Uterus (tissue), 4 donors: ENCODE data around the gene XXYLT1. TPM values are rescaled to one million over a fixed set of nuclear protein-coding genes. Genes with fewer than 3 reads are reported as not detected.

Source experiments
- DNase-seq, 2 donors: peaks; one replicate each; pipeline ENCODE4 v3.0.0-alpha.2; 2019 to 2020
- H3K27ac ChIP-seq, 2 donors: fragments of 200-600 bp; sonication (generic); 1 replicate in 1 of 2; 2 replicates in 1 of 2; pipeline ENCODE4 v1.5.1; 2016 to 2018
- H3K27me3 ChIP-seq, 2 donors: fragments of 200-600 bp; sonication (generic); one replicate each; pipeline ENCODE4 v1.5.1; 2018 to 2019; ENCODE audit warnings: control low read depth in 1 of 2
- H3K36me3 ChIP-seq, 2 donors: fragments of 200-600 bp; sonication (generic); one replicate each; pipeline ENCODE4 v1.5.1; 2019; ENCODE audit warnings: control low read depth in 1 of 2
- H3K4me1 ChIP-seq, 2 donors: fragments of 200-600 bp; sonication (generic); one replicate each; pipeline ENCODE4 v1.5.1; 2018 to 2019; ENCODE audit warnings: control low read depth in 1 of 2
- H3K4me3 ChIP-seq, 2 donors: fragments of 200-600 bp; sonication (generic); 1 replicate in 1 of 2; 2 replicates in 1 of 2; pipeline ENCODE4 v1.5.1; 2018 to 2019; ENCODE audit warnings: mild to moderate bottlenecking in 1 of 2
- H3K9me3 ChIP-seq, 2 donors: fragments of 200-600 bp; sonication (generic); one replicate each; pipeline ENCODE4 v1.5.1; 2019; ENCODE audit warnings: control low read depth in 1 of 2
- CTCF ChIP-seq, 4 experiments: fragments of 200-600 bp in 2 of 4; fragments of 450-650 bp in 2 of 4; sonication (generic) in 2 of 4; IDR thresholded peaks; one replicate each; pipeline ENCODE4 v1.5.1; 2016 to 2019; ENCODE audit warnings: antibody characterized with exemption in 4 of 4, mild to moderate bottlenecking in 2 of 4, moderate library complexity in 1 of 4
- POLR2A ChIP-seq, 2 donors: fragments of 450-650 bp; IDR thresholded peaks; one replicate each; pipeline ENCODE4 v1.6.1; 2016; ENCODE audit warnings: antibody characterized with exemption in 2 of 2, mild to moderate bottlenecking in 1 of 2, moderate library complexity in 1 of 2
- intact Hi-C: fragments of 100-400 bp; cut with DNase I; formaldehyde crosslinking; loops from one replicate; pipeline ENCODE4 v1.15.1; 2023; ENCODE audit warnings: low total_unique reads
- total RNA-seq, 4 donors: library from RNA; depleted of rRNA in 3 of 4; stranded (reverse); fragments of >200 nt in 3 of 4; gene quantifications; one replicate each; pipeline versions ENCODE4 v1.1.0 to v1.2.4, GENCODE V29; 2014 to 2023
- donor health status: DM: yes; HTN: yes; CAD: no.

The XXYLT1 gene
- total RNA-seq, 4 donors from 2014 or later = 10.6 to 52.5 (median 23.8) TPM

- TF ChIP-seq CTCF (IDR thresholded peaks at IDR 0.05) (no peak), POLR2A (IDR thresholded peaks at IDR 0.05) (no peak)
- intact Hi-C loops = no loop called here
- Histone ChIP-seq H3K9me3 (no peaks in the 10 kb centered on the region), H3K27ac (no peak overlapping the region), H3K4me1 (no peaks in the 10 kb centered on the region), H3K36me3 (no peaks in the 10 kb centered on the region), H3K4me3 (no peak overlapping the region), H3K27me3 (no peaks in the 10 kb centered on the region)
- peak in 1 of 2 donors; percentile 11 for DNase-seq
Measured at GRCh38 chr3:195069501-195070251, 201.3 kb downstream of the XXYLT1 start.

- Histone ChIP-seq H3K27ac (no peak overlapping the region), H3K36me3 (no peaks in the 10 kb centered on the region), H3K27me3 (no peaks in the 10 kb centered on the region), H3K4me3 (no peak overlapping the region), H3K4me1 (no peaks in the 10 kb centered on the region), H3K9me3 (no peaks in the 10 kb centered on the region)
- intact Hi-C loops = no loop called here
- peak in 1 of 2 donors; percentile 12 for DNase-seq
- no peak for TF ChIP-seq CTCF (IDR thresholded peaks at IDR 0.05)
- no peak for TF ChIP-seq POLR2A (IDR thresholded peaks at IDR 0.05)
Measured at GRCh38 chr3:195068084-195069080, 202.6 kb downstream of the XXYLT1 start.

DNA sequence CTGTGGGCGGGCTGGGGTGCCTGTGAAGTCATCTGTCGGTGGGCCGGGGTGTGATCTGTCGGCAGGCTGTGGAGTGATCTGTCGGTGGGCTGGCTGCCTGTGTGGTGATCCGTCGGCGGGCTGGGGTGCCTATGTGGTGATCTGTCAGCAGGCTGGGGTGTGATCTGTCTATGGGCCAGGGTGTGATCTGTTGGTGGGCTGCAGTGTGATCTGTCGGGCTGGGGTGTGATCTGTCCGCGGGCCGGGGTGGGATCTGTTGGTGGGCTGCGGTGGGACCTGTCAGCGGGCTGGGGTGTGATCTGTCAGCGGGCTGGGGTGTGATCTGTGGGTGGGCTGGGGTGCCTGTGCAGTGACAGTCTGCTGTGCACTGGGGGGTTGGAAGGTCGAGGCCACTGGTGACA, 204.5 kb downstream of the XXYLT1 start:
- H3K27ac ChIP-seq = no peak overlapping the region
- no peaks in the 10 kb centered on the region for H3K36me3 ChIP-seq
- H3K4me3 ChIP-seq = no peak overlapping the region
- H3K9me3 ChIP-seq = no peaks in the 10 kb centered on the region
- TF ChIP-seq CTCF (IDR thresholded peaks at IDR 0.05) (no peak), POLR2A (IDR thresholded peaks at IDR 0.05) (no peak)
- H3K4me1 ChIP-seq = no peaks in the 10 kb centered on the region
- H3K27me3 ChIP-seq = no peaks in the 10 kb centered on the region
- intact Hi-C loops = no loop called here
- no peak for DNase-seq

DNA sequence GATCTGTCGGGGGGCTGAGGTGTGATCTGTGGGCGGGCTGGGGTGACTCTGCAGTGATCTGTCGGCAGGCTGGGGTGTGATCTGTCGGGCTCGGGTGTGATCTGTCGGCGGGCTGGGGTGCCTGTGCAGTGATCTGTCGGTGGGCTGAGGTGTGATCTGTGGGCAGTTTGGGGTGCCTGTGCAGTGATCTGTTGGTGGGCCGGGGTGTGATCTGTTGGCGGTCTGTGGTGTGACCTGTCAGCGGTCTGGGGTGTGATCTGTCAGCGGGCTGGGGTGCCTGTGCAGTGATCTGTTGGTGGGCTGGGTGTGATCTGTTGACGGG, 205.1 kb downstream of the XXYLT1 start:
- no peak for TF ChIP-seq CTCF (IDR thresholded peaks at IDR 0.05)
- no peak for TF ChIP-seq POLR2A (IDR thresholded peaks at IDR 0.05)
- DNase-seq = no peak
- no peaks in the 10 kb centered on the region for H3K36me3 ChIP-seq
- intact Hi-C loops = no loop called here
- no peaks in the 10 kb centered on the region for H3K27me3 ChIP-seq
- H3K9me3 ChIP-seq = no peaks in the 10 kb centered on the region
- H3K4me3 ChIP-seq = no peak overlapping the region
- H3K27ac ChIP-seq = no peak overlapping the region
- no peaks in the 10 kb centered on the region for H3K4me1 ChIP-seq
